ENCODE results near the gene TFEB. TPM values are rescaled to one million over a fixed set of nuclear protein-coding genes. Genes with fewer than 3 reads are reported as not detected.

Gene TFEB
- total and polyA plus RNA-seq, 2 of the 8 experiments (the other 6 are each of a cell fraction or from before 2014, with no cell fraction given): 2.3 to 6.7 TPM

Small RNA genes lying within 50 kb of the gene (small RNA-seq; reads per million reads assigned to genes)
- gene AL365205.3 (ENCODE audit: insufficient read depth): not detected

Other genes with a start within 250 kb of the TFEB start
- gene FOXP4, start 189.2 kb downstream of the TFEB start, total RNA-seq (2021; fragmentation: NEBNext Ultra II Directional; extraction: Animal tissue kit (Norgen Biotek cat#: 25700)): 13.3 and 14.7 TPM in 2 replicates
- 4.8 and 6.7 TPM in 2 replicates for gene FOXP4, start 189.2 kb downstream of the TFEB start, polyA plus RNA-seq (2011; rRNA removed)
- gene MDFI, start 97.1 kb downstream of the TFEB start, total RNA-seq (2021; fragmentation: NEBNext Ultra II Directional; extraction: Animal tissue kit (Norgen Biotek cat#: 25700)): 38.5 and 41.0 TPM in 2 replicates
- 65.6 and 78.9 TPM in 2 replicates for gene MDFI, start 97.1 kb downstream of the TFEB start, polyA plus RNA-seq (2011; rRNA removed)
- not detected in 2 replicates for gene PGC, start 11.8 kb upstream of the TFEB start, total RNA-seq (2021; fragmentation: NEBNext Ultra II Directional; extraction: Animal tissue kit (Norgen Biotek cat#: 25700))
- 0.09 and 0.25 TPM in 2 replicates for gene PGC, start 11.8 kb upstream of the TFEB start, polyA plus RNA-seq (2011; rRNA removed)
- gene FRS3, start 44.3 kb upstream of the TFEB start, total RNA-seq (2021; fragmentation: NEBNext Ultra II Directional; extraction: Animal tissue kit (Norgen Biotek cat#: 25700)): 3.4 and 3.9 TPM in 2 replicates
- 4.4 and 8.4 TPM in 2 replicates for gene FRS3, start 44.3 kb upstream of the TFEB start, polyA plus RNA-seq (2011; rRNA removed)
- 0.67 and 1.4 TPM in 2 replicates for gene PRICKLE4, start 45.2 kb upstream of the TFEB start, total RNA-seq (2021; fragmentation: NEBNext Ultra II Directional; extraction: Animal tissue kit (Norgen Biotek cat#: 25700))
- 0.32 and 0.38 TPM in 2 replicates for gene PRICKLE4, start 45.2 kb upstream of the TFEB start, polyA plus RNA-seq (2011; rRNA removed)
- gene TOMM6, start 52.1 kb upstream of the TFEB start, total RNA-seq (2021; fragmentation: NEBNext Ultra II Directional; extraction: Animal tissue kit (Norgen Biotek cat#: 25700)): 216 and 228 TPM in 2 replicates
- gene TOMM6, start 52.1 kb upstream of the TFEB start, polyA plus RNA-seq (2011; rRNA removed): 457 and 560 TPM in 2 replicates
- gene USP49, start 159.8 kb upstream of the TFEB start, total RNA-seq (2021; fragmentation: NEBNext Ultra II Directional; extraction: Animal tissue kit (Norgen Biotek cat#: 25700)): 21.1 and 24.4 TPM in 2 replicates
- gene USP49, start 159.8 kb upstream of the TFEB start, polyA plus RNA-seq (2011; rRNA removed): 6.9 and 10.8 TPM in 2 replicates
- gene MED20, start 185.5 kb upstream of the TFEB start, total RNA-seq (2021; fragmentation: NEBNext Ultra II Directional; extraction: Animal tissue kit (Norgen Biotek cat#: 25700)): 38.7 and 42.9 TPM in 2 replicates
- gene MED20, start 185.5 kb upstream of the TFEB start, polyA plus RNA-seq (2011; rRNA removed): 46.6 and 51.8 TPM in 2 replicates
- 43.9 and 49.2 TPM in 2 replicates for gene BYSL, start 185.9 kb upstream of the TFEB start, total RNA-seq (2021; fragmentation: NEBNext Ultra II Directional; extraction: Animal tissue kit (Norgen Biotek cat#: 25700))
- gene BYSL, start 185.9 kb upstream of the TFEB start, polyA plus RNA-seq (2011; rRNA removed): 37.3 and 42.8 TPM in 2 replicates
- 28.4 and 32.9 TPM in 2 replicates for gene CCND3, start 206.2 kb upstream of the TFEB start, total RNA-seq (2021; fragmentation: NEBNext Ultra II Directional; extraction: Animal tissue kit (Norgen Biotek cat#: 25700))
- 30.6 and 42.3 TPM in 2 replicates for gene CCND3, start 206.2 kb upstream of the TFEB start, polyA plus RNA-seq (2011; rRNA removed)